ENCODE results near the gene STK10.

DNA sequence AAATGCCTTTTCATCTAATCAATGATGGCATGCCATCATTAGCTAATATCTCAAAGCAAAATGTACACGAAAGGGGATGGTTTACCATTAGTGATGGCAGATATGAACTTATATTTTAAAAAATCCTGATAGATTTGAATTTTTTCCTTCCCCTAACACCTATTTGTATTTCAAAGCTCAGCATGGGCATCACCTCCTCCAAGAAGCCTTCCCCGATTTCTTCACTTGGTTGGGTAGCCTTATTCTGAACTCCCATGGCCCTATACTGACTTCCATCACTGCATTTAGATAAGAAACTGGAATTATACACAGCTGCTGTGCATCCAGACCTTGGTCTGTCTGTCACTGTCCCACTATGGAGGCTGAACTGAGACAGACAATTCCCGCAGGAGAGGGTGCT, 132.0 kb downstream of the STK10 start:
- TF ChIP-seq HCFC1 (IDR thresholded peaks at IDR 0.05; ENCODE audit: low read depth, low read length) (no peak), YBX1 (IDR thresholded peaks at IDR 0.05) (no peak), GABPA (tag; conservative IDR thresholded peaks at IDR 0.05; ENCODE audit: low read depth) (no peak), EZH2 (IDR thresholded peaks at IDR 0.05; ENCODE audit: borderline replicate concordance, low read depth, low read length) (no peak), MAX (CRISPR knock-in tag; IDR thresholded peaks at IDR 0.05) (no peak), JUN (IDR thresholded peaks at IDR 0.05; ENCODE audit: borderline replicate concordance, low read depth, low read length) (no peak), JUN (CRISPR knock-in tag; IDR thresholded peaks at IDR 0.05; ENCODE audit: borderline replicate concordance) (no peak), ZNF57 (CRISPR knock-in tag; IDR thresholded peaks at IDR 0.05) (no peak), ZBTB2 (IDR thresholded peaks at IDR 0.05) (no peak), EP300 (IDR thresholded peaks at IDR 0.05; ENCODE audit: low read length) (no peak)
- TF ChIP-seq, protein P1, sequence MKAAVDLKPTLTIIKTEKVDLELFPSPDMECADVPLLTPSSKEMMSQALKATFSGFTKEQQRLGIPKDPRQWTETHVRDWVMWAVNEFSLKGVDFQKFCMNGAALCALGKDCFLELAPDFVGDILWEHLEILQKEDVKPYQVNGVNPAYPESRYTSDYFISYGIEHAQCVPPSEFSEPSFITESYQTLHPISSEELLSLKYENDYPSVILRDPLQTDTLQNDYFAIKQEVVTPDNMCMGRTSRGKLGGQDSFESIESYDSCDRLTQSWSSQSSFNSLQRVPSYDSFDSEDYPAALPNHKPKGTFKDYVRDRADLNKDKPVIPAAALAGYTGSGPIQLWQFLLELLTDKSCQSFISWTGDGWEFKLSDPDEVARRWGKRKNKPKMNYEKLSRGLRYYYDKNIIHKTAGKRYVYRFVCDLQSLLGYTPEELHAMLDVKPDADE (conservative IDR thresholded peaks at IDR 0.05; ENCODE audit: control insufficient read depth, low read depth, low read length), result no peak
- TF ChIP-seq, protein P2, sequence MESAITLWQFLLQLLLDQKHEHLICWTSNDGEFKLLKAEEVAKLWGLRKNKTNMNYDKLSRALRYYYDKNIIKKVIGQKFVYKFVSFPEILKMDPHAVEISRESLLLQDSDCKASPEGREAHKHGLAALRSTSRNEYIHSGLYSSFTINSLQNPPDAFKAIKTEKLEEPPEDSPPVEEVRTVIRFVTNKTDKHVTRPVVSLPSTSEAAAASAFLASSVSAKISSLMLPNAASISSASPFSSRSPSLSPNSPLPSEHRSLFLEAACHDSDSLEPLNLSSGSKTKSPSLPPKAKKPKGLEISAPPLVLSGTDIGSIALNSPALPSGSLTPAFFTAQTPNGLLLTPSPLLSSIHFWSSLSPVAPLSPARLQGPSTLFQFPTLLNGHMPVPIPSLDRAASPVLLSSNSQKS (CRISPR knock-in tag; IDR thresholded peaks at IDR 0.05), result no peak
- TF ChIP-seq, protein P3, sequence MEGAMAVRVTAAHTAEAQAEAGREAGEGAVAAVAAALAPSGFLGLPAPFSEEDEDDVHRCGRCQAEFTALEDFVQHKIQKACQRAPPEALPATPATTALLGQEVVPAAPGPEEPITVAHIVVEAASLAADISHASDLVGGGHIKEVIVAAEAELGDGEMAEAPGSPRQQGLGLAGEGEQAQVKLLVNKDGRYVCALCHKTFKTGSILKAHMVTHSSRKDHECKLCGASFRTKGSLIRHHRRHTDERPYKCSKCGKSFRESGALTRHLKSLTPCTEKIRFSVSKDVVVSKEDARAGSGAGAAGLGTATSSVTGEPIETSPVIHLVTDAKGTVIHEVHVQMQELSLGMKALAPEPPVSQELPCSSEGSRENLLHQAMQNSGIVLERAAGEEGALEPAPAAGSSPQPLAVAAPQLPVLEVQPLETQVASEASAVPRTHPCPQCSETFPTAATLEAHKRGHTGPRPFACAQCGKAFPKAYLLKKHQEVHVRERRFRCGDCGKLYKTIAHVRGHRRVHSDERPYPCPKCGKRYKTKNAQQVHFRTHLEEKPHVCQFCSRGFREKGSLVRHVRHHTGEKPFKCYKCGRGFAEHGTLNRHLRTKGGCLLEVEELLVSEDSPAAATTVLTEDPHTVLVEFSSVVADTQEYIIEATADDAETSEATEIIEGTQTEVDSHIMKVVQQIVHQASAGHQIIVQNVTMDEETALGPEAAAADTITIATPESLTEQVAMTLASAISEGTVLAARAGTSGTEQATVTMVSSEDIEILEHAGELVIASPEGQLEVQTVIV (CRISPR knock-in tag; IDR thresholded peaks at IDR 0.05; ENCODE audit: borderline replicate concordance), result no peak
- TF ChIP-seq, protein P4, sequence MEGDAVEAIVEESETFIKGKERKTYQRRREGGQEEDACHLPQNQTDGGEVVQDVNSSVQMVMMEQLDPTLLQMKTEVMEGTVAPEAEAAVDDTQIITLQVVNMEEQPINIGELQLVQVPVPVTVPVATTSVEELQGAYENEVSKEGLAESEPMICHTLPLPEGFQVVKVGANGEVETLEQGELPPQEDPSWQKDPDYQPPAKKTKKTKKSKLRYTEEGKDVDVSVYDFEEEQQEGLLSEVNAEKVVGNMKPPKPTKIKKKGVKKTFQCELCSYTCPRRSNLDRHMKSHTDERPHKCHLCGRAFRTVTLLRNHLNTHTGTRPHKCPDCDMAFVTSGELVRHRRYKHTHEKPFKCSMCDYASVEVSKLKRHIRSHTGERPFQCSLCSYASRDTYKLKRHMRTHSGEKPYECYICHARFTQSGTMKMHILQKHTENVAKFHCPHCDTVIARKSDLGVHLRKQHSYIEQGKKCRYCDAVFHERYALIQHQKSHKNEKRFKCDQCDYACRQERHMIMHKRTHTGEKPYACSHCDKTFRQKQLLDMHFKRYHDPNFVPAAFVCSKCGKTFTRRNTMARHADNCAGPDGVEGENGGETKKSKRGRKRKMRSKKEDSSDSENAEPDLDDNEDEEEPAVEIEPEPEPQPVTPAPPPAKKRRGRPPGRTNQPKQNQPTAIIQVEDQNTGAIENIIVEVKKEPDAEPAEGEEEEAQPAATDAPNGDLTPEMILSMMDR (IDR thresholded peaks at IDR 0.05 in 2 of 3, conservative IDR thresholded peaks at IDR 0.05 in 1 of 3; ENCODE audit: insufficient read depth in 2 of 3, low read depth in 1 of 3, low read length in 3 of 3), result no peak
- TF ChIP-seq, protein P5, sequence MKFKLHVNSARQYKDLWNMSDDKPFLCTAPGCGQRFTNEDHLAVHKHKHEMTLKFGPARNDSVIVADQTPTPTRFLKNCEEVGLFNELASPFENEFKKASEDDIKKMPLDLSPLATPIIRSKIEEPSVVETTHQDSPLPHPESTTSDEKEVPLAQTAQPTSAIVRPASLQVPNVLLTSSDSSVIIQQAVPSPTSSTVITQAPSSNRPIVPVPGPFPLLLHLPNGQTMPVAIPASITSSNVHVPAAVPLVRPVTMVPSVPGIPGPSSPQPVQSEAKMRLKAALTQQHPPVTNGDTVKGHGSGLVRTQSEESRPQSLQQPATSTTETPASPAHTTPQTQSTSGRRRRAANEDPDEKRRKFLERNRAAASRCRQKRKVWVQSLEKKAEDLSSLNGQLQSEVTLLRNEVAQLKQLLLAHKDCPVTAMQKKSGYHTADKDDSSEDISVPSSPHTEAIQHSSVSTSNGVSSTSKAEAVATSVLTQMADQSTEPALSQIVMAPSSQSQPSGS (CRISPR knock-in tag; IDR thresholded peaks at IDR 0.05), result no peak
